Fibroblast of the aortic adventitia (primary cell): ENCODE results near the gene CYP2W1. TPM values are rescaled to one million over a fixed set of nuclear protein-coding genes. Genes with fewer than 3 reads are reported as not detected.

Experiments used
- DNase-seq: peaks from one replicate; pipeline ENCODE4 v3.0.0-alpha.2; 2010; ENCODE audit warnings: low read depth
- H3K4me3 ChIP-seq: 2 replicates; pipeline ENCODE4 v1.5.1; 2011; ENCODE audit warnings: low read depth, mild to moderate bottlenecking, control low read depth, low read length, moderate library complexity
- CTCF ChIP-seq: IDR thresholded peaks from 2 replicates; pipeline ENCODE4 v1.5.1; 2011; ENCODE audit warnings: mild to moderate bottlenecking, low read length, control low read depth, inconsistent platforms; ENCODE audit not compliant: insufficient read depth
- total RNA-seq: library from RNA; depleted of rRNA; stranded (reverse); fragments of >200 nt; gene quantifications from 2 replicates; pipeline ENCODE4 v1.2.3, GENCODE V29; 2012; ENCODE audit warnings: low replicate concordance

The CYP2W1 gene
- total RNA-seq, 1 donor: not detected

DNA sequence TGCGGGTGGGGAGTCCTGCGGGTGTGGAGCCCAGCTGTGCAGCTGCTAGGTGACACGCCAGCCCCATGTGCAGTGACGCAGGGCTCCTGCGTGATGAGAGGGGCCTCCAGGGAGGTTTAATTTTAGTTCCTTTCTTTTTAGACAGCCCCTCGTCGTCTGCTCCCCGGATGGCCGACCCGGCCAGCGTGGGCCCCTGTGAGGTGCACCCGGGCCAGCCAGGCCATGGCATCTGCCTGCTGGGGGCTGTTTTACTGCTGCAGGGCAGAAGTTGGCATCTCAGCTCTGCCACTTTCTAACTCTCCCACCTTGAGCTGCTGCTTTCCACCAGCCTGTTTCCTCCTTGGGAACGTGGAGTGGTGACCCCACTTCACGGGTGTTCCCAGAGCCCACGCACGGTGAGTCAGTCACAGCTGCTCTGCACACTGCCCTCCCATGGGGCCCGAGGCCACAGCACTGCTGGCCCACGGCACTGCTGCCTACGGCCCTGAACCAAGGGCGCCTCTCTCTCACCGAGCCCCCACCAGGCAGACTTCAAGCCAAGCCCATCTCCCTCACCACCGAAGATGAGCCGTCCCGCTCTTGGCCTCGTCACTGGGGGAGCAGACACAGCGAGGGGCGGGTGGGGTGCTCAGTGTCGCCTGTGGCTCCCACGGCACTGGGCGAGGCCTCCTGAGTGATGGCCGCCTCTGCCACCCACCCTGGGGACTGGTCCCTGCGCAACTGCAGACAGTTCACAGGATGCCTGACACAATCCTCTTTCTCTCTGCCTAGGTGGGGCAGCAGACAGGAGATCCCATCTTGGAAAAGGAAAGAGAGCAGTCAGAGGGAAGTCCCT is 21.3 kb downstream of the CYP2W1 start:
- TF ChIP-seq CTCF: no peak
- DNase-seq: no peak

DNA sequence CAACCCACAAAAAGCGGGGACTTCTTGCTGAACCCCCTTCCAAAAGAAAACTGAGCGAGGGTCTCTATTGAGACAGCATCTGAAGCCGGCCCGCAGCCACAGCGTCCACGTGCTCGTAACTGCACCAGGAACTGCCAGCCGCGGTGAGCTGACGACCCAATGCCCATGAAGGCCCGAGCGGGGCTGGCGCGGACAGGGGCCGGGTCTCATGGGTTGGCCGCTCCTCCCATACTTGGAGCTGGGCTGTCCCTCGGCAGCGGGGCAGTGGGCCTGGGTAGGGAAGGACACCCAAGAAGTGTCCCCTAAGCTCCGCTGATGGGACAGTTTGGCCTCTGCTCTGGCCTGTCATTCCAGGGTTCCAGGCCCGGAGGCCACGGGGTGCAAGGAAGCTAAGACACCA is 22.3 kb downstream of the CYP2W1 start:
- no peak for DNase-seq
- TF ChIP-seq CTCF: no peak
- no peak overlapping the region for H3K4me3 ChIP-seq

More for the DNA sequence above, 21.3 kb downstream of the CYP2W1 start:
- H3K4me3 ChIP-seq: no peak overlapping the region

- H3K4me3 ChIP-seq: no peak overlapping the region
- TF ChIP-seq CTCF: no peak
- DNase-seq: no peak
Measured at GRCh38 chr7:1007901-1008300, 24.9 kb downstream of the CYP2W1 start.

- DNase-seq: no peak
- no peak overlapping the region for H3K4me3 ChIP-seq
- TF ChIP-seq CTCF: no peak
Measured at GRCh38 chr7:1008733-1009363, 25.9 kb downstream of the CYP2W1 start.

- no peak overlapping the region for H3K4me3 ChIP-seq
- no peak for TF ChIP-seq CTCF
- no peak for DNase-seq
Measured at GRCh38 chr7:1009747-1010146, 26.8 kb downstream of the CYP2W1 start.

- no peak for TF ChIP-seq CTCF
- DNase-seq: no peak
- H3K4me3 ChIP-seq: no peak overlapping the region
Measured at GRCh38 chr7:1010226-1010625, 27.2 kb downstream of the CYP2W1 start.
